SU-DHL-6 (cell line): Measurements from ENCODE around the gene AVPR2.

Experiments used
- H2AFZ ChIP-seq: fragments of 200-600 bp; sonication (generic); 2 replicates; pipeline ENCODE4 v1.6.1; 2014; ENCODE audit warnings: low read depth, mild to moderate bottlenecking, moderate library complexity, mixed read lengths, antibody characterized with exemption, low read length; ENCODE audit not compliant: severe bottlenecking
- H3F3A ChIP-seq: fragments of 200-600 bp; shearing (Covaris generic); 2 replicates; pipeline ENCODE4 v1.6.0; 2016; ENCODE audit warnings: antibody characterized with exemption, mild to moderate bottlenecking; ENCODE audit not compliant: insufficient read depth
- H3K27ac ChIP-seq: fragments of 200-600 bp; sonication (generic); 2 replicates; pipeline ENCODE4 v1.5.1; 2016; ENCODE audit warnings: low read depth, mild to moderate bottlenecking, low read length, moderate library complexity, mixed read lengths
- H3K27me3 ChIP-seq: fragments of 200-600 bp; sonication (generic), shearing (Covaris generic); 2 replicates; pipeline ENCODE4 v1.6.0; 2014; ENCODE audit warnings: mild to moderate bottlenecking, low read length
- H3K36me3 ChIP-seq: fragments of 200-600 bp; sonication (generic); 2 replicates; pipeline ENCODE4 v1.6.1; 2014; ENCODE audit warnings: mild to moderate bottlenecking, low read length, mixed read lengths
- H3K4me2 ChIP-seq: fragments of 300-600, 200-600 bp; shearing (Covaris generic), sonication (generic); 2 replicates; pipeline ENCODE4 v1.6.0; 2014; ENCODE audit warnings: low read length, low read depth, mild to moderate bottlenecking; ENCODE audit not compliant: poor library complexity, severe bottlenecking
- H3K4me3 ChIP-seq: fragments of 200-600 bp; sonication (generic); 2 replicates; pipeline ENCODE4 v1.5.1; 2014; ENCODE audit warnings: antibody characterized with exemption, low read length, mild to moderate bottlenecking, mixed read lengths; ENCODE audit not compliant: insufficient read depth, poor library complexity, severe bottlenecking
- H3K79me2 ChIP-seq: fragments of 200-600 bp; sonication (generic); 2 replicates; pipeline ENCODE4 v1.6.1; 2014; ENCODE audit warnings: mild to moderate bottlenecking, low read length, moderate library complexity; ENCODE audit not compliant: insufficient read depth
- H3K9ac ChIP-seq: fragments of 200-600 bp; sonication (generic); 2 replicates; pipeline ENCODE4 v1.7.0; 2014; ENCODE audit warnings: mild to moderate bottlenecking, low read length
- H3K9me2 ChIP-seq: fragments of 200-600 bp; sonication (generic); replicated peaks from 2 replicates; pipeline ENCODE4 v1.6.1; 2014; ENCODE audit warnings: low read length; ENCODE audit not compliant: insufficient read depth
- H3K9me3 ChIP-seq: fragments of 200-600 bp; sonication (generic); 2 replicates; pipeline ENCODE4 v1.6.1; 2014; ENCODE audit warnings: low read length, mixed read lengths; ENCODE audit not compliant: insufficient read depth
- H4K20me1 ChIP-seq: fragments of 200-600 bp; sonication (generic); 2 replicates; pipeline ENCODE4 v1.6.1; 2014; ENCODE audit warnings: low read depth, mild to moderate bottlenecking, antibody characterized with exemption, low read length, moderate library complexity, mixed read lengths
- CTCF ChIP-seq: fragments of 200-600 bp; sonication (generic); IDR thresholded peaks from one replicate; pipeline ENCODE4 v1.5.1; 2017; ENCODE audit warnings: antibody characterized with exemption, mild to moderate bottlenecking, low read length, moderate library complexity; ENCODE audit not compliant: insufficient read depth, poor library complexity, severe bottlenecking
- EZH2phosphoT487 ChIP-seq: fragments of 200-600 bp; sonication (generic), shearing (Covaris generic); conservative IDR thresholded peaks from 2 replicates; pipeline ENCODE4 v1.6.1; 2018; ENCODE audit warnings: mild to moderate bottlenecking, antibody characterized with exemption, low read length, moderate library complexity, mixed read lengths

The AVPR2 gene

GRCh38 chrX:153903991-153904957 is at the start of gene AVPR2:
Gene AVPR2 (plus strand): TSS chrX:153904673. CDS start chrX:153905146, 473 bp downstream.
- H3K27ac ChIP-seq: no peak within 1 kb of the TSS
- H3K4me3 ChIP-seq: no peak within 1 kb of the TSS
- no peaks in the 10 kb centered on the region for H3K36me3 ChIP-seq

DNA sequence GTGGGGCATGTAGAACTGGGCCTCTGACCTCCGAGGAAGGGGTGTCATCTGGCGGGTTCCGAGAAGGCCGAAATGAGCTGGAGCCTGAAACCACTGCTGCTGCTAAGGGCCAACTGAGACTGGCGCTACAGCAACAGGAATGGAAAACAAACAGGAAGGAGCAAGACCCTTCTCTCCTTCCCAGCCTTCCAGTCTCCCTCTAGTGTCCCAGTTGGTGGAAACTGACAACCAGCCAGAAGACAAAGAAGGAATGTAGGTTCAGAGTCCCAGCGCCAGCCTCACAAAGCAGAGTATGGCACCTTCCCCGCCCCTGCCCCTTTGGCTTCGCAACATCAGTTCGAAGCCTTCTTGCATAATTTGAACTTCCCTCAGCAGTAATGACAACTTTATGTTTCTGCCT is 49.8 kb upstream of the AVPR2 start:
- Histone ChIP-seq H3K4me3 (no peak overlapping the region), H3K27ac (no peak overlapping the region), H3K9me3 (no peaks in the 10 kb centered on the region), H3K36me3 (no peaks in the 10 kb centered on the region), H3K4me2 (no peak overlapping the region), H3K79me2 (no peaks in the 10 kb centered on the region), H4K20me1 (no peaks in the 10 kb centered on the region), H3F3A (no peaks in the 10 kb centered on the region), H2AFZ (no peak overlapping the region), H3K9ac (no peak overlapping the region), H3K9me2 (no peaks in the 10 kb centered on the region), H3K27me3 (no peaks in the 10 kb centered on the region)
- no peak for TF ChIP-seq EZH2phosphoT487
- TF ChIP-seq CTCF: no peak

More at GRCh38 chrX:153903991-153904957, at the start of gene AVPR2:
- no peaks in the 10 kb centered on the region for H3F3A ChIP-seq
- H3K4me2 ChIP-seq: no peak within 1 kb of the TSS
- H3K79me2 ChIP-seq: no peaks in the 10 kb centered on the region
- TF ChIP-seq EZH2phosphoT487: no peak
- no peak for TF ChIP-seq CTCF
- no peaks in the 10 kb centered on the region for H4K20me1 ChIP-seq
- no peaks in the 10 kb centered on the region for H3K27me3 ChIP-seq
- no peaks in the 10 kb centered on the region for H3K9me2 ChIP-seq
- no peaks in the 10 kb centered on the region for H3K9me3 ChIP-seq
- no peak within 1 kb of the TSS for H3K9ac ChIP-seq
- H2AFZ ChIP-seq: no peak within 1 kb of the TSS

DNA sequence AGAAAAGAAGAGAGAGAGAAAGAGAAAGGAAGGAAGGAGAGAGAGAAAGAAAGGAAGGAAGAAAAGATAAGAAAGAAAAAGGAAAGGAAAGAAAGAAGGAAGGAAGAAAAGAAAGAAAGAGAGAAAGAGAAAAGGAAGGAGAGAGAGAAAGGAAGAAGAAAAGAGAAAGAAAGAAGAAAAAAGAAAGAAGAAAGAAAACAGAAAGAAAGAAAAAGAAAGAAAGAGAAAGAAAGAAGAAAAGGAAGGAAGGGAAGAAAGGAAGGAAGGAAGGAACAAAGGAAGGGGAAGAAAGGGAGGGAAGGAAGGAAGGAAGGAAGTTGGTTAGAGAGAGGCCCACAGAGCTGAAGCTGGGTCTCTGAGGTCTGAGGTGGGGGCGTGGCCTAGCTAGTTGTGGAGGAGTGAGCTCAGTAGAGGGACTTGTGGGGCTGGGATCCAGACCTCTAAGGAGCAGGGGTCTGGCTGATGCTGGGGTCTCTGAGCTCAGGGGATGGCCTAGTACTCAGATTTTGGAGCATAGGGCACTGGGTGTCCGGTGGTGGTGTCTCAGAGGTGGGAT is 47.0 kb upstream of the AVPR2 start:
- no peak overlapping the region for H3K4me3 ChIP-seq
- no peak overlapping the region for H2AFZ ChIP-seq
- H3K9me3 ChIP-seq: no peaks in the 10 kb centered on the region
- no peaks in the 10 kb centered on the region for H4K20me1 ChIP-seq
- H3K27me3 ChIP-seq: no peaks in the 10 kb centered on the region
- no peaks in the 10 kb centered on the region for H3K9me2 ChIP-seq
- H3K27ac ChIP-seq: no peak overlapping the region
- H3K79me2 ChIP-seq: no peaks in the 10 kb centered on the region
- TF ChIP-seq EZH2phosphoT487 (no peak), CTCF (no peak)
- no peaks in the 10 kb centered on the region for H3F3A ChIP-seq
- H3K36me3 ChIP-seq: no peaks in the 10 kb centered on the region
- H3K9ac ChIP-seq: no peak overlapping the region
- H3K4me2 ChIP-seq: no peak overlapping the region
